ENCODE measurements around the gene C1S. TPM values are rescaled to one million over a fixed set of nuclear protein-coding genes. Genes with fewer than 3 reads are reported as not detected.
"Not testable (repeated sequence)": the region's sequence is repeated elsewhere in the genome, so short reads cannot be mapped to it uniquely, and the experiment has no call there.

The C1S gene
- total RNA-seq, 2 experiments from 2014 or later = 3.6 to 5.2 TPM

- no peaks in the 10 kb centered on the region for H3K79me2 ChIP-seq (ENCODE audit: insufficient read depth, low read depth, low read length)
- no peaks in the 10 kb centered on the region for H3K9me2 ChIP-seq (ENCODE audit: insufficient read depth, low read length)
- no peak for DNase-seq (ENCODE audit: low spot score)
- H3K36me3 ChIP-seq (ENCODE audit: insufficient read depth, low read length) = no peaks in the 10 kb centered on the region
- H3K27ac ChIP-seq (ENCODE audit: low read depth, low read length, poor library complexity, severe bottlenecking) = no peak overlapping the region
- ChIA-PET POLR2A (interaction anchor here (0.7 kb wide), 1 partner anchor 293 kb away, joined by 3 read pairs; no protein-coding TSS in a partner anchor), CTCF (ENCODE audit: unreplicated experiment) (no interaction called here)
- H4K20me1 ChIP-seq (ENCODE audit: insufficient read depth, low read length) = no peaks in the 10 kb centered on the region
- BruUV-seq (replicated peaks) = no TSS peak
- intact Hi-C loops (cut with micrococcal nuclease; ENCODE audit: unreplicated experiment) = no loop called here
- no peak overlapping the region for H3K4me3 ChIP-seq (ENCODE audit: low read depth, low read length, poor library complexity, severe bottlenecking)
- no peak overlapping the region for H2AFZ ChIP-seq (ENCODE audit: low read length)
- TF ChIP-seq, protein P1, sequence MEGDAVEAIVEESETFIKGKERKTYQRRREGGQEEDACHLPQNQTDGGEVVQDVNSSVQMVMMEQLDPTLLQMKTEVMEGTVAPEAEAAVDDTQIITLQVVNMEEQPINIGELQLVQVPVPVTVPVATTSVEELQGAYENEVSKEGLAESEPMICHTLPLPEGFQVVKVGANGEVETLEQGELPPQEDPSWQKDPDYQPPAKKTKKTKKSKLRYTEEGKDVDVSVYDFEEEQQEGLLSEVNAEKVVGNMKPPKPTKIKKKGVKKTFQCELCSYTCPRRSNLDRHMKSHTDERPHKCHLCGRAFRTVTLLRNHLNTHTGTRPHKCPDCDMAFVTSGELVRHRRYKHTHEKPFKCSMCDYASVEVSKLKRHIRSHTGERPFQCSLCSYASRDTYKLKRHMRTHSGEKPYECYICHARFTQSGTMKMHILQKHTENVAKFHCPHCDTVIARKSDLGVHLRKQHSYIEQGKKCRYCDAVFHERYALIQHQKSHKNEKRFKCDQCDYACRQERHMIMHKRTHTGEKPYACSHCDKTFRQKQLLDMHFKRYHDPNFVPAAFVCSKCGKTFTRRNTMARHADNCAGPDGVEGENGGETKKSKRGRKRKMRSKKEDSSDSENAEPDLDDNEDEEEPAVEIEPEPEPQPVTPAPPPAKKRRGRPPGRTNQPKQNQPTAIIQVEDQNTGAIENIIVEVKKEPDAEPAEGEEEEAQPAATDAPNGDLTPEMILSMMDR (conservative IDR thresholded peaks at IDR 0.05; ENCODE audit: low read length) = no peak
- TF ChIP-seq EZH2phosphoT487 (IDR thresholded peaks at IDR 0.05; ENCODE audit: borderline replicate concordance, low read depth, low read length) = no peak
- no peaks in the 10 kb centered on the region for H3K9me3 ChIP-seq (ENCODE audit: low read length)
- no peak overlapping the region for H3K4me2 ChIP-seq (ENCODE audit: low read length)
- no peaks in the 10 kb centered on the region for H3K4me1 ChIP-seq (ENCODE audit: insufficient read depth, low read length, poor library complexity, severe bottlenecking)
Measured at GRCh38 chr12:7054925-7055324, 5.6 kb upstream of the C1S start.

DNA sequence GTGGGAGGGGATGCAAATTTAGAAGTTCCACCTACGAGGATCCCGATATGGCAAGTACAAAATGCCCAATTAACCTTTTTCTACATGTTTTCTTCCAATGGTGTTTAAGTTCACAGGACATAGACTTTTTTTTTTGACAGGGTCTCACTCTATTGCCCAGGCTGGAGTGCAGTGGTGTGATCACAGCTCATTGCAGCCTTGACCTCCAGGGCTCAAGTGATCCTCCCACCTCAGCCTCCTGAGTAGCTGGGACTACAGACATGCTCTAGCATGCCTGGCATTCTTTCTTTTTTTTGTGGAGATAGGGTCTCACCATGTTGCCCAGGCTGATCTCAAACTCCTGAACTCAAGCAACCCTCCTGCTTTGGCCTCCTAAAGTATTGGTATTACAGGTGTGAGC is 4.8 kb upstream of the C1S start:
- DNase-seq (ENCODE audit: low spot score); intact Hi-C loops (cut with micrococcal nuclease; ENCODE audit: unreplicated experiment); H3K4me1 ChIP-seq (ENCODE audit: insufficient read depth, low read length, poor library complexity, severe bottlenecking); H2AFZ ChIP-seq (ENCODE audit: low read length); BruUV-seq (replicated peaks); H3K4me3 ChIP-seq (ENCODE audit: low read depth, low read length, poor library complexity, severe bottlenecking); H3K4me2 ChIP-seq (ENCODE audit: low read length); H3K27ac ChIP-seq (ENCODE audit: low read depth, low read length, poor library complexity, severe bottlenecking); H3K9me3 ChIP-seq (ENCODE audit: low read length); H3K79me2 ChIP-seq (ENCODE audit: insufficient read depth, low read depth, low read length); CTCF ChIA-PET (ENCODE audit: unreplicated experiment); H3K36me3 ChIP-seq (ENCODE audit: insufficient read depth, low read length); H4K20me1 ChIP-seq (ENCODE audit: insufficient read depth, low read length); H3K9me2 ChIP-seq (ENCODE audit: insufficient read depth, low read length): not testable (repeated sequence)
- POLR2A ChIA-PET = interaction anchor here (0.5 kb wide), 1 partner anchor 692 kb away, joined by 4 read pairs; the partner anchor contains the start of gene CLEC4C

DNA sequence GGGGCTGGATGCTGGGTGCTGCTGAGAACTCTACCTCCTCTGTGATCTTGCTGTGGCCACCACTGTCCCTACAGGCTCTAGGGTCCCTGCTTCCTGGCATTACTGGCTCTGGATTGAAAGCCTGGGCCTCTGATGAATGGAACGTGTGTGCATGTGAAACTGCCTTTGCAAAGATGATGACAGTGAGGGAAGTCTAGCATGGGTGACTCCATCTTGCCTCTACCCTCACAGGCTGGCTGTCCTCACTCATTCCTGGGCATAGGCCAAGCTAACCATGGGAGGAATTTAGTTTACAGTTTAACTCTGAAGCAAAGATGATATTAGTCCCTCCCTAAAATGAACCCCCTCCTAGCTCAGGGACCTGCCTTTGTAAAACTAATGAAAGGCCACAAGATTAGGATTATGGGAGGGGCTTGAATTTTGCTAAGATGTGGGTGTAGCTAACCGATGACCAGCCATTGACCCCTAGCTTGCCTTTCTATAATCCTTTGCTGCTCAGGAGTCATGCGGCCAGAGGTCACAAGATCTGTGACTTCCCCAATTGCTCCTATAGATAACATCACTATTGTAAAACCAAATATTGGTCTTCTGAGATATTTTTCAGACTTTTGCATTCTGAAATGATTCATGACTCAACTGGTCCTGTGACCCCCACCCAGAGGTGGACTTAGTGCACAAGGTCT is 2.2 kb upstream of the C1S start:
- H3K4me2 ChIP-seq (ENCODE audit: low read length) = no peak overlapping the region
- no TSS peak for BruUV-seq (replicated peaks)
- CTCF ChIA-PET (ENCODE audit: unreplicated experiment) = interaction anchor here (0.9 kb wide), 1 partner anchor 111 kb away, joined by 3 read pairs; no protein-coding TSS in a partner anchor

More for the DNA sequence above, 2.2 kb upstream of the C1S start:
- DNase-seq (ENCODE audit: low spot score) = no peak
- TF ChIP-seq, protein P1 (conservative IDR thresholded peaks at IDR 0.05; ENCODE audit: low read length) = no peak
- no peak for TF ChIP-seq EZH2phosphoT487 (IDR thresholded peaks at IDR 0.05; ENCODE audit: borderline replicate concordance, low read depth, low read length)
- intact Hi-C loops (cut with micrococcal nuclease; ENCODE audit: unreplicated experiment) = no loop called here
- Histone ChIP-seq H4K20me1 (ENCODE audit: insufficient read depth, low read length) (no peaks in the 10 kb centered on the region), H3K9me3 (ENCODE audit: low read length) (no peaks in the 10 kb centered on the region), H2AFZ (ENCODE audit: low read length) (no peak overlapping the region), H3K9me2 (ENCODE audit: insufficient read depth, low read length) (no peaks in the 10 kb centered on the region), H3K36me3 (ENCODE audit: insufficient read depth, low read length) (no peaks in the 10 kb centered on the region), H3K4me1 (ENCODE audit: insufficient read depth, low read length, poor library complexity, severe bottlenecking) (no peaks in the 10 kb centered on the region), H3K27ac (ENCODE audit: low read depth, low read length, poor library complexity, severe bottlenecking) (no peak overlapping the region), H3K4me3 (ENCODE audit: low read depth, low read length, poor library complexity, severe bottlenecking) (no peak overlapping the region), H3K79me2 (ENCODE audit: insufficient read depth, low read depth, low read length) (no peaks in the 10 kb centered on the region)
- POLR2A ChIA-PET = interaction anchor here (0.6 to 0.7 kb wide), 2 partner anchors 40 to 81 kb away, joined by 3 to 4 read pairs; partner anchors contain the start of gene LPCAT3

Data from OCI-LY7 (cell line).